ENCODE measurements around the gene ATRX. TPM values are rescaled to one million over a fixed set of nuclear protein-coding genes. Genes with fewer than 3 reads are reported as not detected.
A peak's percentile ranks its signal among the peaks of the same experiment; 100 is the strongest.

The ATRX gene
- total and polyA plus RNA-seq, 12 donors = 10.3 to 101 (median 67.1) TPM

DNA sequence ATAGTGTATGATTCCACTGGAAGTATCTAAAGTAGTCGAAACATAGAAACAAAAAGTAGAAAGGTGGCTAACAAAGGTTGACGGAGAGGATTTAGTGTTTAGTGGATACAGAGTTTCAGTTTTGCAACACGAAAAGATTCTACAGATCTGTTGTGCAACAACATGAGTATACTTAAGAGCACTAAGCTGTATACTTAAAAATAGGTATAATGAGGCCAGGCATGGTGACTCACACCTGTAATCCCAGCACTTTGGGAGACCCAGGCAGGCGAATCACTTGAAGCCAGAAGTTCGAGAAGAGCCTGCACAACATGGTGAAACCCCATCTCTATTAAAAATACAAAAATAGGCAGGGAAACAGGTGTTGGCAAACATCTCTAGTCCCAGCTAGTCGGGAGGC lies 7.9 kb upstream of the ATRX start:
- WGBS, 4 donors = 80 to 90% (median 86%) methylated on average over 6 of the region's 6 CpGs
- Histone ChIP-seq H3K4me3 (no peak overlapping the region), H3K36me3 (replicated peaks in 1 of 2) (no peaks in the 10 kb centered on the region), H3K27me3 (peaks cover 1% of the 10 kb centered on the region), H3K4me1 (replicated peaks in 1 of 2) (no peaks in the 10 kb centered on the region), H3K27ac (no peak overlapping the region), H3K9me3 (replicated peaks in 1 of 3) (no peaks in the 10 kb centered on the region)
- DNase-seq = no peak
- TF ChIP-seq, protein P1, sequence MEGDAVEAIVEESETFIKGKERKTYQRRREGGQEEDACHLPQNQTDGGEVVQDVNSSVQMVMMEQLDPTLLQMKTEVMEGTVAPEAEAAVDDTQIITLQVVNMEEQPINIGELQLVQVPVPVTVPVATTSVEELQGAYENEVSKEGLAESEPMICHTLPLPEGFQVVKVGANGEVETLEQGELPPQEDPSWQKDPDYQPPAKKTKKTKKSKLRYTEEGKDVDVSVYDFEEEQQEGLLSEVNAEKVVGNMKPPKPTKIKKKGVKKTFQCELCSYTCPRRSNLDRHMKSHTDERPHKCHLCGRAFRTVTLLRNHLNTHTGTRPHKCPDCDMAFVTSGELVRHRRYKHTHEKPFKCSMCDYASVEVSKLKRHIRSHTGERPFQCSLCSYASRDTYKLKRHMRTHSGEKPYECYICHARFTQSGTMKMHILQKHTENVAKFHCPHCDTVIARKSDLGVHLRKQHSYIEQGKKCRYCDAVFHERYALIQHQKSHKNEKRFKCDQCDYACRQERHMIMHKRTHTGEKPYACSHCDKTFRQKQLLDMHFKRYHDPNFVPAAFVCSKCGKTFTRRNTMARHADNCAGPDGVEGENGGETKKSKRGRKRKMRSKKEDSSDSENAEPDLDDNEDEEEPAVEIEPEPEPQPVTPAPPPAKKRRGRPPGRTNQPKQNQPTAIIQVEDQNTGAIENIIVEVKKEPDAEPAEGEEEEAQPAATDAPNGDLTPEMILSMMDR (IDR thresholded peaks at IDR 0.05) = no peak
- no peak for TF ChIP-seq POLR2A (IDR thresholded peaks at IDR 0.05)
- intact Hi-C loops (cut with DNase I) = no loop called here

DNA sequence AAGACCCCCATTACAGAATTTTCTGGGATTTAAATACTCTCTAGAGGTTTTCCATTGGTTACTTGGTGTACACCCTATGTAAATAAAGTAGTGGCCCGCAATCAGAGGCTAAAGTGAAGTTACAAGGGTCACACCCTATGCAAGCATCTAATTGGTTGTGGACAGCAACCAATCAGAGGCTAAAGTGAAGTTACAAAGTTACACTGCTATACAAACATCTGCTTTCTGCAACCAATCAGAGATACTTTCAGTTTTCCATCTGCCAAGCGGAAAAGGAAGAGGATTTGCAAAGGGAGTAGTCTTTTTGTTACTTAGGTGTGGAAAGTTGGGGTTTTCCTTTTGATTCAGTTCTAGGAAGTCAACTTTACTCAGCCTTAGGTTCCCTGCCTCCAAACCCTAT lies 2.0 kb upstream of the ATRX start:
- no peaks in the 10 kb centered on the region for H3K36me3 ChIP-seq (replicated peaks in 1 of 2)
- WGBS, 4 donors = 36 to 75% (median 53%) methylated on average over 2 of the region's 2 CpGs
- H3K27me3 ChIP-seq = peaks cover 5% of the 10 kb centered on the region
- H3K4me3 ChIP-seq = peak overlapping the region in 1 of 4 donors; percentile 43
- H3K27ac ChIP-seq = peak overlapping the region in 2 of 5 donors; percentile 6 to 19
- TF ChIP-seq POLR2A (IDR thresholded peaks at IDR 0.05) = no peak
- TF ChIP-seq, protein P1 (IDR thresholded peaks at IDR 0.05) = no peak
- H3K9me3 ChIP-seq (replicated peaks in 1 of 3) = no peaks in the 10 kb centered on the region
- peak in 1 of 7 donors; percentile 26 for DNase-seq
- H3K4me1 ChIP-seq (replicated peaks in 1 of 2) = peaks cover 5 to 12% of the 10 kb centered on the region in 2 donors
- intact Hi-C loops (cut with DNase I) = no loop called here

DNA sequence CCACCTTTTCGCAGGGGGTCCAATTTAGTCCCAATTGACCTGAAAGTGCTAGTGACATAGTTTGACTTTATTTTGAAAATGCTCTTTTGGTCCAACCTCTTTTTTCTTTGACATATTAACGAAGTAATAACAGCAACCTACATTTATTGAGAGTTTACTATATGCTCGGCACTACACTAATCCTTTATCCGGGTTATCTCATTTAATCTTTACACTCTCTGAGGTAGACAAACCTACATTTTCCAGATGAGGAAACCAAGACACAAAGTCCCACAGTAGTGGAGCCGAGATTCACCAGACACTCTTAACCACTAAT lies 307 bp upstream of the ATRX start:
- Histone ChIP-seq H3K27ac (peak overlapping the region in 4 of 5 donors; percentile 71 to 90 (median 85)), H3K36me3 (replicated peaks in 1 of 2) (no peaks in the 10 kb centered on the region), H3K27me3 (peaks cover 5% of the 10 kb centered on the region), H3K4me1 (replicated peaks in 1 of 2) (peaks cover 5 to 28% of the 10 kb centered on the region in 2 donors), H3K9me3 (replicated peaks in 1 of 3) (no peaks in the 10 kb centered on the region), H3K4me3 (peak overlapping the region in 2 of 4 donors; percentile 52 to 58)
- TF ChIP-seq, protein P1 (IDR thresholded peaks at IDR 0.05) = no peak
- TF ChIP-seq POLR2A (IDR thresholded peaks at IDR 0.05) = no peak
- no peak for DNase-seq
- 18 to 52% (median 37%) methylated on average over 5 of the region's 5 CpGs for WGBS, 4 donors
- intact Hi-C loops (cut with DNase I) = no loop called here

DNA sequence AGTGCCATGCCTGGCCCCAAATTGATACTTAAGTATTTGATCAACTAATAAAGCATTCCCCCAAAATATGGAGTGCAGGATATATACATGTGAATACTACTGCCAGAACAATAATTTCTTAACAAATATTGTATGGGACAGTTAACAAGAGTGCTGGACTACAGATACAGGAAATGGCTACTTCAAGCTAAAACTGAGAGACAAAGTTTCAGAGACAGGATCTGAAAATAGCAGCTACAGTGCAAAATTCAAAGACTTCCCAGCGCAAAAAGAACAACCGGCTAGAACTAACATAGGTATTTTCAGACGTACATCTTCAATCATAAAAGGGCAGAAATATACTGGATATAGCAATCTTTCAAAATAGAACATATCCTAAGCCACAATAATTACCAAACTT lies 6.3 kb downstream of the ATRX start:
- Histone ChIP-seq H3K27ac (no peak overlapping the region), H3K27me3 (no peaks in the 10 kb centered on the region), H3K9me3 (replicated peaks in 1 of 3) (no peaks in the 10 kb centered on the region), H3K36me3 (replicated peaks in 1 of 2) (no peaks in the 10 kb centered on the region), H3K4me1 (replicated peaks in 1 of 2) (peaks cover 5 to 31% of the 10 kb centered on the region in 2 donors), H3K4me3 (no peak overlapping the region)
- TF ChIP-seq POLR2A (IDR thresholded peaks at IDR 0.05) = no peak
- TF ChIP-seq, protein P1 (IDR thresholded peaks at IDR 0.05) = no peak
- intact Hi-C loops (cut with DNase I) = no loop called here
- DNase-seq = no peak
- WGBS, 4 donors = 52 to 71% (median 57%) methylated on average over 3 of the region's 3 CpGs

Data from adrenal gland (tissue), 12 donors.